Measurements from ENCODE around the gene SPINT3. TPM values are rescaled to one million over a fixed set of nuclear protein-coding genes. Genes with fewer than 3 reads are reported as not detected.

The SPINT3 gene, protein sequence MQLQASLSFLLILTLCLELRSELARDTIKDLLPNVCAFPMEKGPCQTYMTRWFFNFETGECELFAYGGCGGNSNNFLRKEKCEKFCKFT
- not detected in 2 replicates for total RNA-seq (ENCODE audit: low replicate concordance)

DNA sequence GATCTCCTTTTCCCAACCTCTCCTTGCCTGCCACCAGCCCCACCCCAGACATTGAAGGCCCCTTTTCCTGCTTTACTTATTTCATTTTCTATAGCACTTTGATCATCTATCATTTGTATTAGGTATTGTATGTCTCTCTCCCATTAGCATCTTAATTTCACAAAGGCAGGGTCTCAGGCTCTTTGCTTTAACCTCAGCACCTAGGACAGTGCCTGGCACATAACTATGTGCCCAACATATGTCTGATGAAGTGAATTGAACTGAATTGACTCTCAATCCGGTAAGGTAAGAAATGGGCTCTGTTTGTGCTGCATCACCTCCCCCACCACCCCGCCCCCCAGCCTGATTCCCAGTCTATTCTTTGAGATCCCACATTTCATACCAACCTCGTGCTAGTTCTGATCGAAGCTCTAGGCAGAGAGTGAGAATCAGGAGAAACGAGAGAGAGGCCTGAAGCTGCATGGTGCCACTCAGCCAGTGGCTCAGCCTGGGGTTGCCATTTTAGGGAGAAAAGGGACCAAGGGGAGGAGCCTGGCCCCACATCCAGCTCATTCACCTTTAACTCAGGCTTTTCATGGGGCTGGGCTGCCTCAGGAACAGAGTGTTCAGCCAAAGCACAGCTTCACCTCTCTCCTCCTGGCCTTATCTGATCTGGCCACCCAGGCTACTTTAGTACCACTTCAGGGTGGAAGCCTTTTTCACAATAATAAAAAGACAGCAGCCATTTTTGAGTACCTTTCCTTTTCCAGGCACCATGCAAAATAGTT is at the start of gene SPINT3:
Gene SPINT3 (minus strand): TSS at position 476 of the 767 bp plus-strand sequence. CDS start 14 bp downstream, at position 462.
- H3K4me3 ChIP-seq (ENCODE audit: low read depth, low read length), result no peak within 1 kb of the TSS
- no peak for DNase-seq (ENCODE audit: low read depth)
- TF ChIP-seq CTCF (IDR thresholded peaks at IDR 0.05; ENCODE audit: insufficient read depth, low read length), result no peak

- no peak for TF ChIP-seq CTCF (IDR thresholded peaks at IDR 0.05; ENCODE audit: insufficient read depth, low read length)
- no peak for DNase-seq (ENCODE audit: low read depth)
Observed at GRCh38 chr20:45564760-45565276, 49.4 kb upstream of the SPINT3 start.

DNA sequence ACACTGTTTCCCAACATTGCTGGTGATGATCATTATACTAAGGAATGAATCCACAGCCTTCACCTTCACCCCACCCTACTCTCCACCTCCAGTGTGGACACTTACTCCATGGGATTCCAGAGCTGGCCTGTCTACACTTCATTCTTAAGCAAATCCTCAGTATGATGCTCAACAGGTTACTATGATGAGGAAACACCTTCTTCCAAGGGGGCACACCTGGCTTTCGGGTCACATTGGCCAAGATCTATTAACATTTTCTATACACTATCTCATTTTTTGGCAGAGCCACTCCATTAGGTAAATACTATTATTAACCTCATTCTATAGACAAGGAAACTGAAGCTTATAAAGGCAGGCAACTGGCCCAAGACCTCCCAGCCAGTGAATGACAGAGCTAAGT is 39.8 kb upstream of the SPINT3 start:
- no peak for TF ChIP-seq CTCF (IDR thresholded peaks at IDR 0.05; ENCODE audit: insufficient read depth, low read length)
- H3K4me3 ChIP-seq (ENCODE audit: low read depth, low read length), result no peak overlapping the region
- DNase-seq (ENCODE audit: low read depth), result no peak

More at GRCh38 chr20:45564760-45565276, 49.4 kb upstream of the SPINT3 start:
- no peak overlapping the region for H3K4me3 ChIP-seq (ENCODE audit: low read depth, low read length)

- DNase-seq (ENCODE audit: low read depth), result no peak
- TF ChIP-seq CTCF (IDR thresholded peaks at IDR 0.05; ENCODE audit: insufficient read depth, low read length), result no peak
- no peak overlapping the region for H3K4me3 ChIP-seq (ENCODE audit: low read depth, low read length)
Observed at GRCh38 chr20:45552456-45552855, 37.0 kb upstream of the SPINT3 start.

- no peak for DNase-seq (ENCODE audit: low read depth)
- no peak overlapping the region for H3K4me3 ChIP-seq (ENCODE audit: low read depth, low read length)
- TF ChIP-seq CTCF (IDR thresholded peaks at IDR 0.05; ENCODE audit: insufficient read depth, low read length), result no peak
Observed at GRCh38 chr20:45550765-45551164, 35.3 kb upstream of the SPINT3 start.

- TF ChIP-seq CTCF (IDR thresholded peaks at IDR 0.05; ENCODE audit: insufficient read depth, low read length), result no peak
- DNase-seq (ENCODE audit: low read depth), result no peak
- H3K4me3 ChIP-seq (ENCODE audit: low read depth, low read length), result no peak overlapping the region
Observed at GRCh38 chr20:45548410-45548809, 33.0 kb upstream of the SPINT3 start.
